A673 (cell line): ENCODE measurements around the gene PFN2. TPM values are rescaled to one million over a fixed set of nuclear protein-coding genes. Genes with fewer than 3 reads are reported as not detected.

ENCODE experiments used
- BruUV-seq: library from RNA; stranded (reverse); fragments of 400-500 nt; replicated peaks from 2 replicates; lab custom pipeline; 2021; lab: Mats Ljungman, UMichigan
- CTCF ChIA-PET: fragments of 300-600 bp; sonication (Branson Sonifier 250); formaldehyde crosslinking; loops from one replicate; lab custom pipeline; 2022; ENCODE audit warnings: antibody characterized with exemption; lab: Charles Lee
- POLR2A ChIA-PET: fragments of 300-600 bp; sonication (Branson Sonifier 250); formaldehyde crosslinking; loops from one replicate; lab custom pipeline; 2022; ENCODE audit warnings: antibody characterized with exemption; ENCODE audit not compliant: low non-redundant PET; lab: Charles Lee
- DNase-seq: peaks from one replicate; pipeline ENCODE4 v3.0.0-alpha.2; 2015; ENCODE audit warnings: low spot score
- H3K27ac ChIP-seq: fragments of 200-600 bp; sonication (generic); 2 replicates; pipeline ENCODE4 v1.5.1; 2016; ENCODE audit warnings: mixed run types, low read depth, mild to moderate bottlenecking, mixed read lengths, antibody characterized with exemption, low read length; ENCODE audit not compliant: poor library complexity, severe bottlenecking
- H3K27me3 ChIP-seq: fragments of 200-600 bp; sonication (generic); replicated peaks from 2 replicates; pipeline ENCODE4 v1.6.1; 2017; ENCODE audit warnings: mixed run types, low read depth, mild to moderate bottlenecking, mixed read lengths, antibody characterized with exemption, low read length; ENCODE audit not compliant: insufficient read depth, poor library complexity
- H3K36me3 ChIP-seq: fragments of 200-600 bp; sonication (generic); 2 replicates; pipeline ENCODE4 v1.6.1; 2016; ENCODE audit warnings: mixed run types, mild to moderate bottlenecking, mixed read lengths, antibody characterized with exemption, low read length; ENCODE audit not compliant: insufficient read depth, poor library complexity, severe bottlenecking
- H3K4me1 ChIP-seq: fragments of 200-600 bp; sonication (generic); 2 replicates; pipeline ENCODE4 v1.6.1; 2017; ENCODE audit warnings: mixed run types, mild to moderate bottlenecking, mixed read lengths, antibody characterized with exemption, low read length; ENCODE audit not compliant: insufficient read depth, poor library complexity, severe bottlenecking
- H3K4me3 ChIP-seq: fragments of 200-600 bp; sonication (generic); 2 replicates; pipeline ENCODE4 v1.5.1; 2016; ENCODE audit warnings: low read depth, mixed run types, mild to moderate bottlenecking, mixed read lengths, low read length; ENCODE audit not compliant: poor library complexity, severe bottlenecking
- H3K9me3 ChIP-seq: fragments of 200-600 bp; sonication (generic); 2 replicates; pipeline ENCODE4 v1.6.1; 2016; ENCODE audit warnings: mixed run types, low read depth, mild to moderate bottlenecking, mixed read lengths, antibody characterized with exemption, low read length; ENCODE audit not compliant: poor library complexity, severe bottlenecking
- EZH2 ChIP-seq: fragments of 200-600 bp; sonication (generic); IDR thresholded peaks from 2 replicates; pipeline ENCODE4 v1.6.1; 2017; ENCODE audit warnings: borderline replicate concordance, low read depth, mild to moderate bottlenecking, mixed read lengths, antibody characterized with exemption, low read length; ENCODE audit not compliant: poor library complexity, severe bottlenecking
- intact Hi-C: fragments of 100-400 bp; cut with micrococcal nuclease; formaldehyde crosslinking; loops from one replicate; pipeline ENCODE4 v1.10.0; 2022; ENCODE audit not compliant: unreplicated experiment
- total RNA-seq: library from RNA; stranded (reverse); gene quantifications from 2 replicates; pipeline ENCODE4 v1.2.3, GENCODE V29; 2021
- TF ChIP-seq, protein P1 (sequence below): fragments of 300-800, 200-600 bp; sonication (generic); conservative IDR thresholded peaks from 2 replicates; pipeline ENCODE4 v1.5.1; 2017; ENCODE audit warnings: low read depth, mild to moderate bottlenecking, antibody characterized with exemption, low read length, moderate library complexity, mixed read lengths

PFN2 gene
- total RNA-seq, 1 experiment from 2014 or later = 374 TPM

DNA sequence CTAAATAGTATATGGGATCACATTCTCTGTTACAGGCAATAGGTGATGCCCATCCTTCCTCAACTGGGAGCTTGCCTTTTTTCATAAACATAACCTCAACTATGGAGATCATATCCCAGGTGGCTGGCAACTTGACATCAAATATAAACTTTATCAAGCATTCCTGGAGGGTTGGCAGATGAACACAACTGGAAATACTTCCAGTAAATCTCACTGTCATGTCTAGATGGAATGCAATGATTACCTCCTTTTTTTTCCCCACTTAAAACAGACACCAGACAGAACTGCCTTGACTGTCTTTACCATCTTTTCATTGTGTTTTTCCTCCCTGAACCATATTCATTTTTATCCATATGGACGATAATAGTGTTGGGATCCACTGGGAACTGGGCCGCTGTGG, 43.1 kb upstream of the PFN2 start:
- intact Hi-C loops = no loop called here
- TF ChIP-seq, protein P1, sequence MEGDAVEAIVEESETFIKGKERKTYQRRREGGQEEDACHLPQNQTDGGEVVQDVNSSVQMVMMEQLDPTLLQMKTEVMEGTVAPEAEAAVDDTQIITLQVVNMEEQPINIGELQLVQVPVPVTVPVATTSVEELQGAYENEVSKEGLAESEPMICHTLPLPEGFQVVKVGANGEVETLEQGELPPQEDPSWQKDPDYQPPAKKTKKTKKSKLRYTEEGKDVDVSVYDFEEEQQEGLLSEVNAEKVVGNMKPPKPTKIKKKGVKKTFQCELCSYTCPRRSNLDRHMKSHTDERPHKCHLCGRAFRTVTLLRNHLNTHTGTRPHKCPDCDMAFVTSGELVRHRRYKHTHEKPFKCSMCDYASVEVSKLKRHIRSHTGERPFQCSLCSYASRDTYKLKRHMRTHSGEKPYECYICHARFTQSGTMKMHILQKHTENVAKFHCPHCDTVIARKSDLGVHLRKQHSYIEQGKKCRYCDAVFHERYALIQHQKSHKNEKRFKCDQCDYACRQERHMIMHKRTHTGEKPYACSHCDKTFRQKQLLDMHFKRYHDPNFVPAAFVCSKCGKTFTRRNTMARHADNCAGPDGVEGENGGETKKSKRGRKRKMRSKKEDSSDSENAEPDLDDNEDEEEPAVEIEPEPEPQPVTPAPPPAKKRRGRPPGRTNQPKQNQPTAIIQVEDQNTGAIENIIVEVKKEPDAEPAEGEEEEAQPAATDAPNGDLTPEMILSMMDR = no peak
- no peak for TF ChIP-seq EZH2
- DNase-seq = no peak
- H3K4me3 ChIP-seq = no peak overlapping the region
- no peaks in the 10 kb centered on the region for H3K4me1 ChIP-seq
- no peaks in the 10 kb centered on the region for H3K9me3 ChIP-seq
- H3K27ac ChIP-seq = no peak overlapping the region
- POLR2A ChIA-PET = no interaction called here
- no peaks in the 10 kb centered on the region for H3K27me3 ChIP-seq
- BruUV-seq = no TSS peak
- CTCF ChIA-PET = no interaction called here
- H3K36me3 ChIP-seq = no peaks in the 10 kb centered on the region

DNA sequence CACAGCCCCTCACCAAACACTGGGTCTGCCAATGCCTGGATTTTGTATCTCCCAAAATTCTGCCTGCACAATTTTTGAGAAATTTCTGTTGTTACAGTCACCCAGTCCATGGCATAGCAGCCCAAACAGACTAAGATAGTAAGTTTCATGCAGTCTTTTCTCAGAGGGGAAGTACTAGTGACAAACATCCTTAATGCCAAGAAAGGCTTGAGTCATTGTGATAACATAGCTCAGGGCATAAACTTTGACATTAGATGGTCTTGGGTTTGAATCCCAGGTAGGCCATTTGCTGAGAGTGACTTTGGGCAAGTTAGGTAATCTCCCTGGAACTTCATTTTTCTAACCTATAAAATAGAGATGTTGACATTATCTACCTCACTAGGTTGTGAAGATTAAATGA, 36.1 kb upstream of the PFN2 start:
- Histone ChIP-seq H3K9me3 (no peaks in the 10 kb centered on the region), H3K36me3 (no peaks in the 10 kb centered on the region), H3K27me3 (no peaks in the 10 kb centered on the region), H3K4me3 (no peak overlapping the region), H3K27ac (no peak overlapping the region), H3K4me1 (no peaks in the 10 kb centered on the region)
- ChIA-PET CTCF (no interaction called here), POLR2A (no interaction called here)
- TF ChIP-seq, protein P1 = no peak
- no peak for TF ChIP-seq EZH2
- BruUV-seq = no TSS peak
- no peak for DNase-seq
- intact Hi-C loops = no loop called here

DNA sequence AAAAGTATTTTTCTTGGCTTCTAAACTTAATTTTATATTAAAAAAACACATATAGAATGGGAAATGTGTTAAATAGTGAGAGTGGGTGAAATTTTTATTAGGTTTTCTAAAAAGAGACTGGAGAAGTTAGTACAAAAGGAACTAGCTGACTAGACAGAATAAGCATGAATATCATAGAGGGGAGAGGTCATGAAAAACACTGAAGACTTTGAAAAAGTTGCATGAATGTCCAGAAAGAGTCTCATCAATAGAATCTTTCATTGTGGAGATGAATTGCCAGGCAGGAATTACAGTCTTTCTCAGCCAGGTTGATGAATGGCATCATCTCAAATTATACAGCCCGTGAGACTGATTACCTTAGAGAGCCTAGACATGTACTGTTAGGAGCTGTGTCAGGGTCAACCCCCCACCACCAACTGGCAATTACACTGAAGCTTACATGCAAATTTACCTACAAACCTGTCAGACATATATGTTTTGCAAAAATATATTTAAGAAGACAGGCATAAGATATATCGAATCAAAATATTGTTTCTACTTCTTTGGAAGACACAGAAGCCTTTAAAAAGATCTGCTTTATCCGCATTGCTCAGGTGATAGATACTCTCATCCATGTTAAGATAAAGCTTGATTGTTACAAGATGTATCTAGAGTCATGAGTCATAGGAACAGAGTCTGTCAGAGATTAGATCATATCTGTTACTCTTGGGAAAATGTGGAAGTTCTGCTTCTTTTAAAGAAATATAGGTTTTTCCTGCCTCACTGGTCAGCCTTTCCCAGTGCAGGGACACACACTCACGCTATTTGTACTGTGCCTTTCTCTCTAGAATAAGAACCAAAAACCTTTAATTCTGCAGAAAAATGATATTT, 34.8 kb upstream of the PFN2 start:
- H3K27ac ChIP-seq = no peak overlapping the region
- POLR2A ChIA-PET = no interaction called here

More for the DNA sequence above, 34.8 kb upstream of the PFN2 start:
- intact Hi-C loops = no loop called here
- Histone ChIP-seq H3K27me3 (no peaks in the 10 kb centered on the region), H3K4me1 (no peaks in the 10 kb centered on the region), H3K4me3 (no peak overlapping the region), H3K36me3 (no peaks in the 10 kb centered on the region), H3K9me3 (no peaks in the 10 kb centered on the region)
- BruUV-seq = no TSS peak
- no peak for TF ChIP-seq EZH2
- TF ChIP-seq, protein P1 = no peak
- DNase-seq = no peak
- CTCF ChIA-PET = no interaction called here
